Astrocyte (in vitro differentiated cells and primary cell): ENCODE results near the gene PDE5A. TPM values are rescaled to one million over a fixed set of nuclear protein-coding genes. Genes with fewer than 3 reads are reported as not detected.

ENCODE experiments used
- DNase-seq: peaks from one replicate; pipeline ENCODE4 v3.0.0-alpha.2; 2010; ENCODE audit warnings: low read depth
- FAIRE-seq: peaks from 2 replicates; lab custom pipeline; 2011; peaks lifted over from hg19 to GRCh38; lab: Jason Lieb, UNC
- H2AFZ ChIP-seq: 2 replicates; pipeline ENCODE4 v1.6.0; 2012; ENCODE audit warnings: low read depth, low read length, inconsistent platforms
- H3K27ac ChIP-seq: 2 replicates; pipeline ENCODE4 v1.5.1; 2011; ENCODE audit warnings: low read depth, low read length, inconsistent platforms
- H3K27me3 ChIP-seq: 2 replicates; pipeline ENCODE4 v1.6.0; 2011; ENCODE audit warnings: low read length, inconsistent platforms; ENCODE audit not compliant: insufficient read depth
- H3K36me3 ChIP-seq: 2 replicates; pipeline ENCODE4 v1.5.1; 2011; ENCODE audit warnings: low read length, inconsistent platforms; ENCODE audit not compliant: insufficient read depth
- H3K4me1 ChIP-seq: 2 replicates; pipeline ENCODE4 v1.5.1; 2011; ENCODE audit warnings: low read length, inconsistent platforms; ENCODE audit not compliant: insufficient read depth
- H3K4me2 ChIP-seq: 2 replicates; pipeline ENCODE4 v1.6.0; 2012; ENCODE audit warnings: low read length, inconsistent platforms
- H3K4me3 ChIP-seq: 2 replicates; pipeline ENCODE4 v1.5.1; 2011; ENCODE audit warnings: low read depth, mild to moderate bottlenecking, low read length, inconsistent platforms; ENCODE audit not compliant: insufficient read depth
- H3K79me2 ChIP-seq: 2 replicates; pipeline ENCODE4 v1.6.0; 2012; ENCODE audit warnings: mild to moderate bottlenecking, low read length, inconsistent platforms; ENCODE audit not compliant: insufficient read depth
- H3K9ac ChIP-seq: 2 replicates; pipeline ENCODE4 v1.6.0; 2012; ENCODE audit warnings: mild to moderate bottlenecking, low read length, inconsistent platforms
- H3K9me3 ChIP-seq: 2 replicates; pipeline ENCODE4 v1.5.1; 2012; ENCODE audit warnings: low read depth, mild to moderate bottlenecking, low read length, inconsistent platforms; ENCODE audit not compliant: insufficient read depth
- H4K20me1 ChIP-seq: 2 replicates; pipeline ENCODE4 v1.6.0; 2012; ENCODE audit warnings: low read length, inconsistent platforms; ENCODE audit not compliant: insufficient read depth
- H3K27ac Mint-ChIP-seq: one replicate; pipeline ENCODE4 v1.8.0; 2021; ENCODE audit warnings: mild to moderate bottlenecking, mixed read lengths; ENCODE audit not compliant: unreplicated experiment
- H3K27me3 Mint-ChIP-seq: one replicate; pipeline ENCODE4 v1.8.0; 2021; ENCODE audit warnings: low read depth, mixed read lengths; ENCODE audit not compliant: unreplicated experiment
- H3K36me3 Mint-ChIP-seq: one replicate; pipeline ENCODE4 v1.8.0; 2021; ENCODE audit warnings: low read depth, mixed read lengths; ENCODE audit not compliant: unreplicated experiment
- H3K4me1 Mint-ChIP-seq: one replicate; pipeline ENCODE4 v1.8.0; 2021; ENCODE audit warnings: low read depth, mixed read lengths; ENCODE audit not compliant: unreplicated experiment
- H3K4me3 Mint-ChIP-seq: one replicate; pipeline ENCODE4 v1.8.0; 2021; ENCODE audit warnings: mild to moderate bottlenecking, moderate library complexity, mixed read lengths; ENCODE audit not compliant: unreplicated experiment
- H3K9me3 Mint-ChIP-seq: one replicate; pipeline ENCODE4 v1.8.0; 2021; ENCODE audit warnings: mild to moderate bottlenecking, mixed read lengths; ENCODE audit not compliant: unreplicated experiment
- EZH2 ChIP-seq: IDR thresholded peaks from 2 replicates; pipeline ENCODE4 v1.6.1; 2012; ENCODE audit warnings: mild to moderate bottlenecking, low read length, inconsistent platforms; ENCODE audit not compliant: insufficient read depth
- total RNA-seq: library from RNA; stranded (reverse); gene quantifications from 2 replicates; pipeline ENCODE4 v1.2.1, GENCODE V29; 2021
- TF ChIP-seq, protein P1 (sequence below): IDR thresholded peaks from 2 replicates; pipeline ENCODE4 v1.5.1; 2011; ENCODE audit warnings: low read depth, mild to moderate bottlenecking, inconsistent platforms, low read length, moderate library complexity; ENCODE audit not compliant: insufficient read depth

Gene PDE5A
- total RNA-seq, 1 donor from 2014 or later = 3.6 TPM

DNA sequence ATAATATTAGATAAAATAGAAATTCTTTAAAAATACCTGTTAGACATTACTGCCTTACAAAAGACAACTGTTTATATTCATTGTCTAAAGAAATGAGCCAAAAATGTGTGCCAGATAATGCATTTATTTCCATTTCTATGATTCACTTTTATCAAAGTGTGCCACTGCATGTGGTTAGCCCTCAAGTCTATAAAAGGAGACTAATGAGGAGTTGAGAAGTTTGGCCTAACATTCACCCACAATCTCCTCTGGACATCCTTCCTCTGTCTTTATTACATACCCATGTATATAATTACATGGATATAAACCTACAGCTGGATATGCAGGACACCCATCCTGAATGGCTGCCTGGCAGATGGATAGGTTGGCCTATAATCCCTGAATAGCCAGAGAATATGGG is 42.6 kb upstream of the PDE5A start:
- H3K27ac ChIP-seq = no peak overlapping the region
- FAIRE-seq = no peak
- no peak for DNase-seq
- Mint-ChIP-seq H3K27me3 (peaks cover 2% of the 10 kb centered on the region), H3K36me3 (no peaks in the 10 kb centered on the region), H3K27ac (no peak overlapping the region), H3K9me3 (no peaks in the 10 kb centered on the region), H3K4me3 (no peak overlapping the region), H3K4me1 (no peaks in the 10 kb centered on the region)
- H4K20me1 ChIP-seq = no peaks in the 10 kb centered on the region
- TF ChIP-seq, protein P1, sequence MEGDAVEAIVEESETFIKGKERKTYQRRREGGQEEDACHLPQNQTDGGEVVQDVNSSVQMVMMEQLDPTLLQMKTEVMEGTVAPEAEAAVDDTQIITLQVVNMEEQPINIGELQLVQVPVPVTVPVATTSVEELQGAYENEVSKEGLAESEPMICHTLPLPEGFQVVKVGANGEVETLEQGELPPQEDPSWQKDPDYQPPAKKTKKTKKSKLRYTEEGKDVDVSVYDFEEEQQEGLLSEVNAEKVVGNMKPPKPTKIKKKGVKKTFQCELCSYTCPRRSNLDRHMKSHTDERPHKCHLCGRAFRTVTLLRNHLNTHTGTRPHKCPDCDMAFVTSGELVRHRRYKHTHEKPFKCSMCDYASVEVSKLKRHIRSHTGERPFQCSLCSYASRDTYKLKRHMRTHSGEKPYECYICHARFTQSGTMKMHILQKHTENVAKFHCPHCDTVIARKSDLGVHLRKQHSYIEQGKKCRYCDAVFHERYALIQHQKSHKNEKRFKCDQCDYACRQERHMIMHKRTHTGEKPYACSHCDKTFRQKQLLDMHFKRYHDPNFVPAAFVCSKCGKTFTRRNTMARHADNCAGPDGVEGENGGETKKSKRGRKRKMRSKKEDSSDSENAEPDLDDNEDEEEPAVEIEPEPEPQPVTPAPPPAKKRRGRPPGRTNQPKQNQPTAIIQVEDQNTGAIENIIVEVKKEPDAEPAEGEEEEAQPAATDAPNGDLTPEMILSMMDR = no peak
- no peak for TF ChIP-seq EZH2
- no peaks in the 10 kb centered on the region for H3K36me3 ChIP-seq
- no peaks in the 10 kb centered on the region for H3K27me3 ChIP-seq
- H3K9ac ChIP-seq = no peak overlapping the region
- no peak overlapping the region for H3K4me2 ChIP-seq
- no peaks in the 10 kb centered on the region for H3K79me2 ChIP-seq
- H3K4me3 ChIP-seq = no peak overlapping the region
- no peaks in the 10 kb centered on the region for H3K9me3 ChIP-seq
- H2AFZ ChIP-seq = no peak overlapping the region
- H3K4me1 ChIP-seq = no peaks in the 10 kb centered on the region

DNA sequence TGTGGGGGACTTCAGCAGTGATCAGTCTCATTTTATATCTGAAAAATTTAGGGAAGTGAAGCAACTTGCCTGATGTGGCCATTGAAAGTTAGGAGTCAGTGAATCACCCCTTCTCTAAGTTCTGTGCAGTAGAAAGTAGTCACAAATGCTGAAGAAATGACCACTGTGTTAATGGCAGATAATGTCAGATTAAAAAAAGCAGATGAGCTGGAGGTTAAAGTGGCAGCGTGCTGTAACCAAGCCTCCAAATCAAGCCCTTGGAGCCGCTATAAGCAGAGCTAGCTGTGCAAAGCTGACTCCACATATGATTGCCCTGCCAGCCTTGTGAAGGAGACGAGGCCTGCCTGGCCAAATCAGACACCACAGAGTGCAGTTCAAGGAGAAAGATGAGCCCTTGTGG is 39.2 kb upstream of the PDE5A start:
- H3K27ac ChIP-seq = no peak overlapping the region
- FAIRE-seq (no peak), DNase-seq (no peak)
- TF ChIP-seq EZH2 = no peak
- TF ChIP-seq, protein P1 = no peak
- H3K9ac ChIP-seq = no peak overlapping the region
- no peak overlapping the region for H3K4me2 ChIP-seq
- H3K79me2 ChIP-seq = no peaks in the 10 kb centered on the region
- H3K27me3 Mint-ChIP-seq = peaks cover 2% of the 10 kb centered on the region
- H4K20me1 ChIP-seq = no peaks in the 10 kb centered on the region
- H3K36me3 Mint-ChIP-seq = no peaks in the 10 kb centered on the region
- H3K4me1 Mint-ChIP-seq = peaks cover 4% of the 10 kb centered on the region
- no peaks in the 10 kb centered on the region for H3K27me3 ChIP-seq
- no peaks in the 10 kb centered on the region for H3K9me3 ChIP-seq
- H3K4me3 Mint-ChIP-seq = no peak overlapping the region
- no peaks in the 10 kb centered on the region for H3K9me3 Mint-ChIP-seq
- no peak overlapping the region for H3K27ac Mint-ChIP-seq
- no peak overlapping the region for H3K4me3 ChIP-seq
- H2AFZ ChIP-seq = no peak overlapping the region
- no peaks in the 10 kb centered on the region for H3K4me1 ChIP-seq
- no peaks in the 10 kb centered on the region for H3K36me3 ChIP-seq

DNA sequence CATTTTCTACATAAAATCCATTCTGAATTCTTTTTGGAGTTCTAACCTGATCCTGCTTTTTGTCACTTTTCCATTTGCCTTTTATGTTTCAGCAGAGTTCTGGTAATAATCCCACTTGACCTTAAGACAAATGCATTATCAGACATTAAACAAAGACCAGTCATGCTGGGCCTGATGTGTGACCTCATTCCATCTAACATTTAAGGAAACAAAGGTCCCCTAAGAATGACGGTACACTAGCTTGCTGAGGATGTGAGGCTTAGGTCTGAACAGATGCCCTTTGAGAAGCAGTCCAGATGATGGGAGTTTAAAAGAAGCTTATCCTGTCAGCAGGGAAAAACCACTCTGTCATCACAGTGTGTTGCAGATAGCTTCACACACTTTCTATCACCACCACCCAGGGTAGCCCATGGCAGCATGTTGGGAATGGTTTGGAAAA is 38.1 kb upstream of the PDE5A start:
- Mint-ChIP-seq H3K4me1 (peaks cover 4% of the 10 kb centered on the region), H3K4me3 (no peak overlapping the region), H3K27me3 (peaks cover under 1% of the 10 kb centered on the region), H3K9me3 (no peaks in the 10 kb centered on the region), H3K36me3 (no peaks in the 10 kb centered on the region), H3K27ac (no peak overlapping the region)
- H3K4me1 ChIP-seq = no peaks in the 10 kb centered on the region
- H3K27ac ChIP-seq = no peak overlapping the region
- H3K4me3 ChIP-seq = no peak overlapping the region
- H3K36me3 ChIP-seq = no peaks in the 10 kb centered on the region
- H3K27me3 ChIP-seq = no peaks in the 10 kb centered on the region
- no peak overlapping the region for H3K9ac ChIP-seq
- H3K79me2 ChIP-seq = no peaks in the 10 kb centered on the region
- H3K9me3 ChIP-seq = no peaks in the 10 kb centered on the region
- no peak overlapping the region for H2AFZ ChIP-seq
- no peak for TF ChIP-seq EZH2
- TF ChIP-seq, protein P1 = no peak
- no peak for FAIRE-seq
- no peak for DNase-seq
- no peak overlapping the region for H3K4me2 ChIP-seq
- no peaks in the 10 kb centered on the region for H4K20me1 ChIP-seq
